DMS 273 (cell line): ENCODE measurements around the gene GOPC.
"Not testable (repeated sequence)": the region's sequence is repeated elsewhere in the genome, so short reads cannot be mapped to it uniquely, and the experiment has no call there.

ENCODE experiments used
- DNase-seq: peaks from one replicate; lab custom pipeline; 2025; ENCODE audit not compliant: unreplicated experiment; lab: John Stamatoyannopoulos, UW

Gene GOPC

DNA sequence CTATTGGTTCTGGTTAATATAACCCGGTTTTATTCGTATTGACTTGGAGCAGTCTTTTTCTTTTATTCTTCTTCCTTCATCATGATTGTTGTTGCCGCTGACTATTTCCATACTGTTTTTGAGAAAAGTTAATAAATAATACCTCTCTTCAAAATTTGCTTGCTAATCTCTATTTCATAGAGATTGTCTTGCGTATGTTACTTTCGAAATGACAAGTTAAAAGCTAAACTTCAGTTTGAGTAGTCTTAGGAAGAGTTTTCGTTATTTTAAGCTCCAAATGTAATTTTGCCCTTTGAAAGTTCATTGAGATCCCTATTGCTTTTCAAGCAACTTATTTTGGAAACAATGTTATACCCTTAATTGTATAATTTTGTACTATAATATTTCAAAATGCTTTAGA, 83.4 kb downstream of the GOPC start:
- DNase-seq = no peak

DNA sequence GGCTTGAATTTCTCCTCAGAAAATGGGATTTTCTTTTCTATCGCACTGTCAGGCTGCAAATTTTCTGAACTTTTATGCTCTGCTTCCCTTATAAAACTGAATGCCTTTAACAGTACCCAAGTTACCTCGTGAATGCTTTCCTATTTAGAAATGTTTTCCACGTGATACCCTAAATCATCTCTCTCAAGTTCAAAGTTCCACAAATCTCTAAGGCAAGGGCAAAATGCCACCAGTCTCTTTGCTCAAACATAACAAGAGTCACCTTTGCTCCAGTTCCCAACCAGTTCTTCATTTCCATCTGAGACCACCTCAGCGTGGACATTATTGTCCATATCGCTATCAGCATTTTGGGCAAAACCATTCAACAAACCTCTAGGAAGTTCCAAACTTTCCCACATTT, 84.3 kb downstream of the GOPC start:
- DNase-seq = not testable (repeated sequence)

DNA sequence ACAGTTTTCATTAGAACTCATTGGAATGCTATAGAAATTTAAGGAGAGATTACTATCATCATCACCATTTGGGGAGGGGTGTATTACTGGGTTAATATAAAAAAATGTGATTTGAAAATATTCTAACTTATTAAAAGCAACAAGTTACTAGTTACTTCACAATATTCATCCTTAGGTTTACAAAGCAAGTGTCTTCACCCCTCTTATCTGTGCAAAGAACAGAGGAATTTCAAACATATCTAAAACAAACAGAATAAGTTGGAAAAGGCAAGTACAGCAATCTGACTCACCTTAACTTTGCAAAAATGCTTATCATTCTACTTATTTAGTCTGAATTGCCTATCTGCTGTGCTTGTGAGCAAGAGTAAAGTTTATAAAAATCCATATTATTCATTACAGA, 87.0 kb downstream of the GOPC start:
- no peak for DNase-seq

DNA sequence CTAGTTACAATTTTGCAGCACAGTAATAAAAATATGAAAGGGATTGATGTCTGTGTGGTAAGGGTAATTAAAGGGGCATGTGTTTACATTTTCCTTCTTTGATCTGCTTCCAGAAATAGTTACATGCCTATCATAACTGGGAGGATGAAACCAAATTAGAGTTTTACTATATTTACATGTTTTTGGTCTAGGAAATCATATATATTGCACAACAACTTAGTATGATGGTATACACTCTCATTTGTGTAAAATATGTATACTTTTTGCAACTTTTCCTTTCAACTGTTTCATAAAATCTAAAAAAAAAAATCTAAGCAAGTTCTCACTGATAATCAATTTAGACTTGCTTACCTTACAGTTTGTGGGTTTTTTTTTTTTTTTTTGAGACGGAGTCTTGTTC, 87.7 kb downstream of the GOPC start:
- DNase-seq = no peak

DNA sequence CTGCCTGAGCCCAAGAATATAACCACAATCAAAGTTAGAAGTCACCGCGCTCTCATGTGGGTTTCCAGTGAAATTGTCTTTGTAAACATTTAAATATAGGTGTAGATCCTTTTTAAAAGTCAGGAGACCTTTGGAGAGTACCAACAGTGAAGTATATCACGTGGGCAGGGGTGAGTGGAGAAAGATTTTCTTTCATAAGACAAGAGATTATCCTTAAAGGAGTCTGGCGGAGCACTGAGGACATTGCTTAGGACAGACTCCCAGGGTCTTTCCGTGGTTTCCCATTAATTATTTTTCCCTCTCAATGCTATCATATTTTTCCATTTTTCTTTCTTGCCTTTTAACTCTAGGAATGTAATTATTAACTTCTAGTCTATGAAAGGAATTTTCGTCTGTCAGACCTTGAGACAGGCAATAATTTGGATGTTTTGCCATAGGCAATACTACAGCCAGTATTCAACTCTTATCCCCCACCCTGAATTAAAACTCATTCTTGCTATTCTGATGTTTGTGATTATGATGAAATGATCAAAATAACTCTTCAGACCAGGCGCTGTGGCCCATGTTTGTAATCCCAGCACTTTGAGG, 88.4 kb downstream of the GOPC start:
- no peak for DNase-seq

DNA sequence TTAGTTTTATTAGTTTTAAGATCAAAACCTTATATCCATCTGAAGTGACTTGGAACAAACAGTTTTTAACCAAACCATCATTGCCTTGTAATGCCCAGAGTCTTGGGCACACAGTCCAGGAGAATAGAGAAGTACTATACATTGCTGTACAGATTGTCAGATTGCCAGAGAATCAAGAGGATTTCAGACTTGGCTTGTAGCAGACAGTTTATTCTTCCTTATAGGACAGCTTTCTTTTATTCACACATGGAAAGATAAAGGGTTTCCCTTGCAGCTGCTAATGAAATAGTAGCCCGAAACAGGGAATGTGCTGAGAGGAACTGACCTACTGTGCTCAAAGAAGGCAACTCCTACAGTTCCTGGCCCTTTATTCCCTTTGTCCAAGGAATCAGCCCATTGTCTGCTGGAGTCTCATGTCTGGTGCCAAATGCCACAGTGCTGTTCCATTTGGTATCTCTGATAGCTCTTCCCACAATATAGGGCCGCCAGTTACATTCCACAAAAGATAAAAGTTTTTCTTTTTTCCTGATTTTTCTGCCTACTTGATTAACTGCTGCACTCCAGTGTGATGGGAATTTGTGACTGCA, 89.2 kb downstream of the GOPC start:
- DNase-seq = no peak

DNA sequence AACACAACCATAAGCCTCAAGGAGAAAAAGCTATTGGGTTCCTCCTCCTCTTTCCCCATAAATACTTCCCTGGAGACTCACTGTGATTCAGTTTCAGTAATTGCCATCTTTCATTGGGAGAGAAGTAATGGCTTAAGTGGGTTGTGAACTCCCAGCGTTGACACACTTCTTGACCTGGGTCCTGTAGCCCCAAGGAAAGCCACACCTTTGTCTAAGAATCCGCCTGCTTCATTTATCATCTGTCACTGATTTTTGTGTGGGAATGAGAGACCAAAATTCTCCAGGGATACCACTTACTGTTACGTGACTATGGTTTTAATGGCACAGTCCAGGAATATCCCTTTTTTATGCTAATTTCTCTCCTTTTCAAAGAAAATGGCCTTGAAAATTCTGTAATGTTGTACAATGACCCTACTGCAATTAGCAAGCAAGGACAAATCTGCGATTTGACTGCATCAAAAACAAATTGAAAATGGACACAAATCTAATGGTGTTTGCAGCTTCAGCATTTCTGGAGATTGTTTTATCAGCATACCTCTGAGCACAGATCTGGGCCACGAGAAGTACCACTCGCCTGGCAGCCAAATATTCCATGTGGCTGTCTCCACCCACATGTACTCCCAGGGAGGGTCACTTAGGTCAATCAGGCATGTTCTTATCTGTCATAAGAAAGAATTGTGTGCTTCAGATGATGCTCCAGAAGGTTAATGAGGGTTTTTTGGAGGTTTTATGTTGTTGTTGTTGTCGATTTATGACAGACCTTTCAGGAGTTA, 90.1 kb downstream of the GOPC start:
- no peak for DNase-seq
